Kidney (tissue), 14 donors: Measurements from ENCODE around the gene ISLR. TPM values are rescaled to one million over a fixed set of nuclear protein-coding genes. Genes with fewer than 3 reads are reported as not detected.

Experiments
- DNase-seq, 5 donors: peaks; one replicate each; pipeline ENCODE4 v3.0.0-alpha.2; 2013 to 2020
- FAIRE-seq: peaks from 2 replicates; lab custom pipeline; 2012; peaks lifted over from hg19 to GRCh38; lab: Jason Lieb, UNC
- H3K27ac ChIP-seq, 2 donors: one replicate each; pipeline ENCODE4 v1.7.0; 2013; ENCODE audit warnings: low read depth in 2 of 2, low read length in 2 of 2, inconsistent platforms in 1 of 2
- H3K27me3 ChIP-seq: one replicate; pipeline ENCODE4 v1.7.1; 2013; ENCODE audit warnings: low read length, inconsistent platforms; ENCODE audit not compliant: control insufficient read depth, insufficient read depth
- H3K36me3 ChIP-seq, 3 donors: one replicate each; pipeline versions ENCODE4 v1.7.0 to v1.7.1; 2013; ENCODE audit warnings: low read length in 3 of 3, control low read depth in 1 of 3, inconsistent platforms in 1 of 3; ENCODE audit not compliant: insufficient read depth in 3 of 3, control insufficient read depth in 2 of 3
- H3K4me1 ChIP-seq, 3 donors: one replicate each; pipeline versions ENCODE4 v1.7.0 to v1.7.1; 2013; ENCODE audit warnings: low read length in 3 of 3, inconsistent platforms in 1 of 3, low read depth in 1 of 3; ENCODE audit not compliant: control insufficient read depth in 2 of 3, insufficient read depth in 2 of 3
- H3K4me3 ChIP-seq, 3 donors: one replicate each; pipeline versions ENCODE4 v1.7.0 to v1.8.1; 2013; ENCODE audit warnings: low read length in 3 of 3, control low read depth in 1 of 3, inconsistent platforms in 1 of 3
- H3K9ac ChIP-seq, 3 donors: one replicate each; pipeline versions ENCODE4 v1.7.0 to v1.7.1; 2013; ENCODE audit warnings: low read length in 3 of 3, control low read depth in 1 of 3, inconsistent platforms in 1 of 3
- H3K9me3 ChIP-seq, 3 donors: one replicate each; pipeline versions ENCODE4 v1.7.0 to v1.7.1; 2013; ENCODE audit warnings: low read length in 3 of 3, control low read depth in 1 of 3, inconsistent platforms in 1 of 3; ENCODE audit not compliant: control insufficient read depth in 2 of 3, insufficient read depth in 1 of 3
- intact Hi-C: fragments of 100-400 bp; cut with DNase I; formaldehyde crosslinking; loops from one replicate; pipeline ENCODE4 v1.11.1; 2022
- polyA plus RNA-seq: library from polyadenylated mRNA; stranded (reverse); fragments of 350-450 nt; fragmentation: Illumina TruSeq; extraction: RNeasy Lipid Tissue Mini Kit (QIAGEN cat#74804); gene quantifications from one replicate; pipeline ENCODE4 v1.2.3, GENCODE V29; 2014; ENCODE audit warnings: low read depth, low replicate concordance; ENCODE audit not compliant: insufficient read depth
- total RNA-seq: library from RNA; stranded (reverse); fragmentation: NEBNext Ultra II Directional; extraction: Animal tissue kit (Norgen Biotek cat#: 25700); gene quantifications from one replicate; pipeline ENCODE4 v1.2.1, GENCODE V29; 2021
- TF ChIP-seq, protein P1 (sequence below): IDR thresholded peaks from 3 replicates; pipeline ENCODE4 v1.5.1; 2012; ENCODE audit warnings: mild to moderate bottlenecking, moderate library complexity, borderline replicate concordance; ENCODE audit not compliant: insufficient read depth; ENCODE audit errors: extremely low read depth
- donor health status: control.
- donor health status: control.
- donor health status: control.
- donor health status: control.
- donor health status: control.
- donor health status: DM: yes; HTN: yes; CAD: no.
- donor health status: Normal renal cell carcinoma (clear cell type).

The ISLR gene
- total and polyA plus RNA-seq, 2 donors from 2014 or later = 18.8 to 30.2 TPM

DNA sequence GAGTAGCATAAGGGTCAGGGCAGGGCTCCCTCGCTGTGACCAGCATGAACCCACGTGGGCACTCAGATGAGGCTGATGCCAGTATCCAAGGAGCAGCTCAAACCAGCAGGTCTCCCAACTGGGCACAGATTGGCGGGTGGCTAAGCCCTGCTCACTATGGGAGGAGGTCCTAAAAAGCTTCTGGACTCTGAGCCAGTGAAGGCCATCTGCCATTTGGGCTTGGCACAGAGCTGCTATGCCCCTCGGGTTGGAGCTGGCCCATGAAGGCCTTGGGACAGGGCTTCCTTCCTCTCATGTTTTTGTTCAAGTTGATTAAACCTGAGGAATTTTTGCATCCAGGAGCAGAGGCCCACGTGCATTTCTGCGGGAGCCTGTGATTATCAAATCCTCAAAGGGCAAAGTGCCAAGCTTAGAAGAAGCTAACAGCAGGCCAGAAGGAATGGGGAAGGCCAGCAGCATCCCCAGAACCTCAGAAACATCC lies 33.3 kb downstream of the ISLR start:
- Histone ChIP-seq H3K36me3 (no peaks in the 10 kb centered on the region), H3K9ac (no peak overlapping the region), H3K9me3 (no peaks in the 10 kb centered on the region), H3K4me3 (no peak overlapping the region), H3K4me1 (peaks cover 11 to 24% (median 15%) of the 10 kb centered on the region in 3 donors), H3K27ac (peak overlapping the region in 1 of 2 donors; percentile 43), H3K27me3 (no peaks in the 10 kb centered on the region)
- TF ChIP-seq, protein P1, sequence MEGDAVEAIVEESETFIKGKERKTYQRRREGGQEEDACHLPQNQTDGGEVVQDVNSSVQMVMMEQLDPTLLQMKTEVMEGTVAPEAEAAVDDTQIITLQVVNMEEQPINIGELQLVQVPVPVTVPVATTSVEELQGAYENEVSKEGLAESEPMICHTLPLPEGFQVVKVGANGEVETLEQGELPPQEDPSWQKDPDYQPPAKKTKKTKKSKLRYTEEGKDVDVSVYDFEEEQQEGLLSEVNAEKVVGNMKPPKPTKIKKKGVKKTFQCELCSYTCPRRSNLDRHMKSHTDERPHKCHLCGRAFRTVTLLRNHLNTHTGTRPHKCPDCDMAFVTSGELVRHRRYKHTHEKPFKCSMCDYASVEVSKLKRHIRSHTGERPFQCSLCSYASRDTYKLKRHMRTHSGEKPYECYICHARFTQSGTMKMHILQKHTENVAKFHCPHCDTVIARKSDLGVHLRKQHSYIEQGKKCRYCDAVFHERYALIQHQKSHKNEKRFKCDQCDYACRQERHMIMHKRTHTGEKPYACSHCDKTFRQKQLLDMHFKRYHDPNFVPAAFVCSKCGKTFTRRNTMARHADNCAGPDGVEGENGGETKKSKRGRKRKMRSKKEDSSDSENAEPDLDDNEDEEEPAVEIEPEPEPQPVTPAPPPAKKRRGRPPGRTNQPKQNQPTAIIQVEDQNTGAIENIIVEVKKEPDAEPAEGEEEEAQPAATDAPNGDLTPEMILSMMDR = no peak
- FAIRE-seq (no peak), DNase-seq (peak in 3 of 5 donors; percentile 75 to 88 (median 86))
- intact Hi-C loops = no loop called here

DNA sequence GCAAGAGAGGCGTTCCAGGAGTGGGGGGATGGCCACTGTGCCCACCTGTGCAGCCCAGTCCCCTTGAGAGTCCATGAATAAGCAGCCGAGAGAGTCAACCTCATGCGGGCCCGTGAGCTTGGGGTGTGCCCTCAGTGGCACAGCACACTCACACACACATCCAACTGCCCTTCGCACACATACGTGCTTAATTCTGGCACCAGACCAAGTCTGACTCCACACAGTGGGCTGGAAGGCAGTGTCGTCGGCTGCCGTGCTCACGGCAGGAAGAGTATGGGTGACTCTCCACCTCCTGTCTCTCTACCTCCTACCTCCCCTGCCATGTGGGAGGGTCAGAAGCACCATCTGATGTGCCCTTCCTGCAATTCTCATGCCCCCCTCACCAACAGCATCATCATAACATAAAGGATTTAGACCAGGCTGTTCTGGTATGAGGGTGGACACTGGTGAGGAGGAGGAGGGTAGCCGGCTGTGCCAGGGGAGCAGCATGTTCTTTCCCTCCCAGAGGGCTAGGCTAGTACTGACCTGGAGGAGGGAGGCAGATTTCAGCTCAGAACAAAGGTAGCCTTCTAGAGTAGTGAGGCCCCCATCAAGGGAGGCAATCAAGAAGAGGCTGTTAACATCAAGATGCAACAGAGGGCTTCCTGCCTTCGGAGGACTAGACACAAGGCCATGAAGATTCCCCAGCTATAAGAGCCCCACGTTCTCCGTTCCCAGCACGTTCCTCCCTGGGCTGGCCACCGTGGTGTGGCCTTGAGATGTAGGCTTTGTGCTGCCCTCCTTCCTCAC lies 34.3 kb downstream of the ISLR start:
- DNase-seq = peak in 1 of 5 donors; percentile 34
- intact Hi-C loops = no loop called here
- Histone ChIP-seq H3K27ac (peak overlapping the region in 1 of 2 donors; percentile 32), H3K27me3 (no peaks in the 10 kb centered on the region), H3K9ac (no peak overlapping the region), H3K4me3 (no peak overlapping the region), H3K9me3 (no peaks in the 10 kb centered on the region), H3K4me1 (peaks cover 11 to 24% (median 15%) of the 10 kb centered on the region in 3 donors), H3K36me3 (no peaks in the 10 kb centered on the region)
- TF ChIP-seq, protein P1 = no peak
- FAIRE-seq = no peak

DNA sequence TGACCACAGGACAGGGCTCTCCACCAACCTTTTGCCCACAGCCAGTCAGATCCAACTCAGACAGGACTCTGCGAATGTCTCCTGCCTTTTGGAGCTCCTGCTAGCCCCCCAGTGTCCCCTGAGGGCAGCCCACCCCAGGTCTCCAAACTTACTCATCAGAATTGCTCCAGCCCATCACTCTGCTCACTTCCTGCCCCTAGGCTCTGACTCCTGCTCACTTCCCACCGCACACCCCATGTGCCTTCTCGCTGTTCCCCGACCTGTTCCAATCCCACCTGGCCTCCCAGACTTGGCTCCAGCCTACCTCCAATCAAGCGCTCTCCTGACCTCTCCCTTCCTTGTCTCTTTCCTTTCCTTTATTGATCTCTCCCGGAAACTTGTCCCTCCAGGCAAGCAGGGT lies 35.0 kb downstream of the ISLR start:
- H3K4me1 ChIP-seq = peaks cover 11 to 24% (median 12%) of the 10 kb centered on the region in 3 donors
- H3K9ac ChIP-seq = no peak overlapping the region
- intact Hi-C loops = no loop called here
- TF ChIP-seq, protein P1 = no peak
- no peak overlapping the region for H3K27ac ChIP-seq
- no peaks in the 10 kb centered on the region for H3K9me3 ChIP-seq
- FAIRE-seq (no peak), DNase-seq (peak in 1 of 5 donors; percentile 18)
- no peak overlapping the region for H3K4me3 ChIP-seq
- no peaks in the 10 kb centered on the region for H3K27me3 ChIP-seq
- H3K36me3 ChIP-seq = no peaks in the 10 kb centered on the region
